HG02588 (cell line): ENCODE measurements around the gene CLEC10A.
"Not testable (repeated sequence)": the region's sequence is repeated elsewhere in the genome, so short reads cannot be mapped to it uniquely, and the experiment has no call there.

Experiments
- ATAC-seq: cut with Tn5 transposase; IDR thresholded peaks from one replicate; pipeline ENCODE4 v1.9.1; 2021; ENCODE audit warnings: mild to moderate bottlenecking, moderate library complexity; ENCODE audit not compliant: unreplicated experiment

Gene CLEC10A, protein sequence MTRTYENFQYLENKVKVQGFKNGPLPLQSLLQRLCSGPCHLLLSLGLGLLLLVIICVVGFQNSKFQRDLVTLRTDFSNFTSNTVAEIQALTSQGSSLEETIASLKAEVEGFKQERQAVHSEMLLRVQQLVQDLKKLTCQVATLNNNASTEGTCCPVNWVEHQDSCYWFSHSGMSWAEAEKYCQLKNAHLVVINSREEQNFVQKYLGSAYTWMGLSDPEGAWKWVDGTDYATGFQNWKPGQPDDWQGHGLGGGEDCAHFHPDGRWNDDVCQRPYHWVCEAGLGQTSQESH

DNA sequence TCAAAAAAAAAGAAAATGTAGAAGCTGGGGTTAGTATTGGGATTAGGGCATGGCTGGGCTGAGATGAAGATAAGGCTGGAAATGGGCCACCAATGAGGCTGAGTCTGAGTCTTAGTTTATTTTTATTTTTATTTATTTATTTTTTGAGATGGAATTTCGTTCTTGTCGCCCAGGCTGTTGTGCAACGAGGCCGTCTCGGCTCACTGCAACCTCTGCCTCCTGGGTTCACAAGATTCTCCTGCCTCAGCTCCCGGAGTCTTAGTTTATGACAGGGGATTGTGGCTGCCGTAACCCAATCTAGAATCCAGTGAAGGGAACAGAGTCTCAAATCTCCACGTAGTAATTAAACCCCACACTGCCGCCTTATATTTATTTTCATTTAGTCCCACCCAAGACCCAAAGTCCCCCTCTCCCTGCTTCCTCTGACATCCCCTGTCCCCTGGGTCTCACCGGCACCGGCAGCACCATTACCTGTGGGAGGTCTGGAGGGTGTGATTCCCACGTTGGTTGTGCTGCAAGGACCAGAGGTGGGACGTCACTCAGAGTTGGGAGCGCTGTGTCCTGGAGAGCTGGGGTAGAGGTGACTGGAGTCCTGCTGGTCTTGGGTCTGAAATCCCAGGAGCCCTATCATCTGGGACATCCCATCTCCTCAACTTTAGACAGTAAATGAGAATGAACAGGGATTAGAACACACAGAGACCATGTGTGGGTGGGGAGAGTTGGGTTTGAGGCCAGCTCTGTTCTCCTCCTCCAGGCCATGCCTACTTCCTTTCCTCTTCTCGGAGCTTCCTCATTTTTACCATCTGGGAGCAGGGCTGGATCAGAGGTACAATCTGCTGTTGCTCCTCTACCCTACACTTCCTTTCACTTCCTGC lies at the start of gene CLEC10A:
Gene CLEC10A (minus strand): TSS at position 671 of the 875 bp plus-strand sequence. CDS start 1,439 bp downstream, outside the sequence.
- no peak for ATAC-seq

DNA sequence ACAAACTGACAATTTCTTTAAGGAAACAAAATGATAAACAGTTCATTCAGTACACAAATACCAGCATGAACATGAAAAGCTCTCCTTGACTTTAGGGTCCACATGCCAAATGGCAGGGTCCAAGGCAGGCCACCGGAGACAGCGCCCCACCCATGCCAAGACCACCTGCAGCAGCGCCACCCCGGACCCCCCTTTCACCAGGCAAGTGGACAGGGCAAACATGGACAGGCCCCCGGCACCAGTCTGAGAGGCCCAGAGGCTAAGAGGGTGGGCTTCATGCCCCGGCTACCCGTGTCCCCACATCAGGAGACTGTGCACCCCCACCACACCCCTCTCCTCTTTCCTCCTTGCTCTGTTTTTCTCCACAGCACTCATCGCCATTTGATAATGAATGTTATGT lies 49.3 kb upstream of the CLEC10A start:
- no peak for ATAC-seq

DNA sequence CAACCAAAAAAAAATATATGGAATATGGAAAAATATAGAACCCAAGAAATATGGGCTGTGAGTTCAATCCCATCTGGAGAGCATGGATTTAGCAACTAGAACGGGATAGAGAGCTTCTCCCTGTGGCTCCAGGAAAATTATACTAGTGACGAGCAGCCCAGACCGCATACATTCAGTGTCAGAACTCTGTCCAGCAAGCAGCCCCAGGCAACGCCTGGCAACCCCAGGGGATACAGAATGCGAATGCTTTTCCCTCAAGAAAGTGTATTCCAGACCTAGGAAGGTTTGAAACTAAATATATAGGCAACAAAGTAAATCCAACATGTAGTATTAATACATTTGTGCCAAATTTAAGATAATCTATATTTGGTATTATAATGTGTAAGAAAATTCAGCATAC lies 48.1 kb upstream of the CLEC10A start:
- no peak for ATAC-seq

DNA sequence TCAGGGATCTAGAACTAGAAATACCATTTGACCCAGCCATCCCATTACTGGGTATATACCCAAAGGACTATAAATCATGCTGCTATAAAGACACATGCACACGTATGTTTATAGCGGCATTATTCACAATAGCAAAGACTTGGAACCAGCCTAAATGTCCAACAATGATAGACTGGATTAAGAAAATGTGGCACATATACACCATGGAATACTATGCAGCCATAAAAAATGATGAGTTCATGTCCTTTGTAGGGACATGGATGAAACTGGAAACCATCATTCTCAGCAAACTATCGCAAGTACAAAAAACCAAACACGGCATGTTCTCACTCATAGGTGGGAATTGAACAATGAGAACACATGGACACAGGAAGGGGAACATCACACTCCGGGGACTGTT lies 47.5 kb upstream of the CLEC10A start:
- not testable (repeated sequence) for ATAC-seq

DNA sequence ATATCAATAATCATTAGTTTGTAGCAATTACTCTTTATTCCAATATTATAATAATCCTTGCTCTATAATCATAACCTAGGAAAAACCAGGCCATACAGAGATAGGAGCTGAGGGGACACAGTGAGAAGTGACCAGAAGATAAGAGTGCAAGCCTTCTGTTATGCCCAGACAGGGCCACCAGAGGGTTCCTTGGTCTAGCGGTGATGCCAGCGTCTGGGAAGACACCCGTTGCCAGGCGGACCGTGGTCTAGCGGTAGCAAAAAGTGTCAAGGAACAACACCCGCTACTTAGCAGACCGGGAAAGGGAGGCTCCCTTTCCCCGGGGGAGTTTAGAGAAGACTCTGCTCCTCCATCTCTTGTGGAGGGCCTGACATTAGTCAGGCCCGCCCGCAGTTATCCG lies 46.3 kb upstream of the CLEC10A start:
- ATAC-seq: not testable (repeated sequence)

DNA sequence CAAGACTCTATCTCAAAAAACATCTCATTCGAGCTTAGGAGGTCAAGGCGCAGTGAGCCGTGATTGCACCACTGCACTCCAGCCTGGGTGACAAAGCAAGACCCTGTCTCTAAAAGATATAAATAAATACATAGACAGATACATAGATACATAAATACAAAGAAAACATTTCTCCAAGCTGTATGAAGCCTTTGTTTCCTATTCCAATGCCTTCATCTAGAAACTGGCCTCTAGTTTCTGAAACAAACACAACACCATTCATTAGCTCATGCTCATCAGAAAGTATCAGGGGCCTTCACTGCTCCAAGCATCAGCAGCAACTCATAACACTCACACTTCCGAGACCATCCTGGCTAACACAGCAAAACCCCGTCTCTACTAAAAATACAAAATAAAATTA lies 44.9 kb upstream of the CLEC10A start:
- ATAC-seq: no peak

DNA sequence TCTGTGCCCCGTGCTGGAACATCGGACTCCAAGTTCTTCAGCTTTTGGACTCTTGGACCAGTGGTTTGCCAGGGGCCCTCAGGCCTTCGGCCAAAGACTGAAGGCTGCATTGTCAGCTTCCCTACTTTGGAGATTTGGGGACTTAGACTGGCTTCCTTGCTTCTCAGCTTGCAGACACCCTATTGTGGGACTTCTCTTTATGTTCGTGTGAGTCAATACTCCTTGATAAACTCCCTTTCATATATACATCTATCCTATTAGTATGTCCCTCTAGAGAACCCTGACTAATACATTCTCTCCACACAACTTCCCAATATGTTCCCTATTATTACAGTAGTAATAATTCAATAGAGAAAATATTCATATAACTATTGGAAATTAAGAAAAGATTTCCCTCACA lies 43.8 kb upstream of the CLEC10A start:
- ATAC-seq: no peak

DNA sequence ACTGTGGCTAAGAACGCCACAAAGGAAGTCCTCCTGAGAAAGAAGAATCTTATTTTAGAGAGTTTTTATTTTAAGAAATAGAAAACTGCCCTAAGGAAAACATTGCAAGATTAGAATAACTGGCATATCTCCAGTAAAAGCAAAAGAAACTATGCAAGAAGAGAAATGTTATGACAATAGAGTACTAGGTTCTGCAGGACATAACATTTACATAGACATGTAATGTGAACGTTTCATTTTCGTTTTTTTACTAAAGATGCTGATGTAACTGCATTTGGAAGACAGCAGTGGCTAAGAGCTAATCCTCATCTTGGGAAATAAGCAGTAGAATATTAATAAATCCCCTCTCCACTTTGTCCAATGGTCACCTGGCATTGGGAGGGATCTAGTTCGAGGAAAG lies 42.3 kb upstream of the CLEC10A start:
- ATAC-seq: no peak

DNA sequence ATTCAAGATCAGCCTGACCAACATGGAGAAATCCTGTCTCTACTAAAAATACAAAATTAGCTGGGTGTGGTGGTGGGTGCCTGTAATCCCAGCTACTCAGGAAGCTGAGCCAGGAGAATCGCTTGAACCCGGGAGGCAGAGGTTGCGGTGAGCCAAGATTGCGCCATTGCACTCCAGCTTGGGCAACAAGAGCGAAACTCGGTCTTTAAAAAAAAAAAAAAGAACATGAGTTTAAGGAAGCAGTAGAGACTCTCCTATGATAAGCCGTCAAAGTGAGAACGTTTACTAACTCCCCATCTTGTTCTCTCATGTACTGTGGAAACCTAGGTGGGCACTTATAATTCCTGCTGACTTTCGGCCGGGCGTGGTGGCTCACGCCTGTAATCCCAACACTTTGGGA lies 40.6 kb upstream of the CLEC10A start:
- ATAC-seq: not testable (repeated sequence)

DNA sequence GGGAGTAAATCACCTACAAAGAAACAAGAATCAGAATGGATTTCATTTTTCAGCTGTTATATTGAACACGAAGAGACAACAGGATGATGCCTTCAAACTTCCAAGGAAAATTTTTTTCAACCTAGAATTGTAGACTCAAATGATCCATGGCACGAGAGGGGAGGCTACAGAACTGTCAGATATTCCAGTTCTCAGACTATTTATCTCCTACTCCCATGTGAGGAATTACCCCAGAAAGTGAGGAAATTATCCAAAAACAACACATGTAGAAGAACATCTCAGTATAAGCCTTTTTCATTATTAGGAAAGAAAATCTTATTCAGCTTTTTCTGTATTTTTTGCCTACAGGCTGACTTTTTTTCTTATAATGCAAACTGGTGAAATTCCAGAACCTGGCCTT lies 40.1 kb upstream of the CLEC10A start:
- no peak for ATAC-seq

DNA sequence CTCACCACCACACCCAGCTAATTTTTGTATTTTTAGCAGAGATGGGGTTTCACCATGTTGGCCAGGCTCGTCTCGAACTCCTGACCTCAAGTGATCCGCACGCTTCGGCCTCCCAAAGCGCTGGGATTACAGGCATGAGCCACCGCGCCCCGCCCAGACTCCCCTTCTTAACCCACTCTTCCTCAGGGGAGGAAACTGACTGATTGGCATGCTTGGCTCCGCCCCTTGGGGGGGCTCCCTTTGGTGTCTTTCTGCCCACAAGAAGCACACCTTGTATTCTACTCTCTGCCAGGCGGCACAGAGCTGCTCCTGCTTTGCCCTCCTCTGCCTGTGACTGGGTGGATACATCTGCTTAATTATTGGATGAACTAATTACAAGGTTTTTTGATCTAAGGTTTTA lies 39.3 kb upstream of the CLEC10A start:
- no peak for ATAC-seq

DNA sequence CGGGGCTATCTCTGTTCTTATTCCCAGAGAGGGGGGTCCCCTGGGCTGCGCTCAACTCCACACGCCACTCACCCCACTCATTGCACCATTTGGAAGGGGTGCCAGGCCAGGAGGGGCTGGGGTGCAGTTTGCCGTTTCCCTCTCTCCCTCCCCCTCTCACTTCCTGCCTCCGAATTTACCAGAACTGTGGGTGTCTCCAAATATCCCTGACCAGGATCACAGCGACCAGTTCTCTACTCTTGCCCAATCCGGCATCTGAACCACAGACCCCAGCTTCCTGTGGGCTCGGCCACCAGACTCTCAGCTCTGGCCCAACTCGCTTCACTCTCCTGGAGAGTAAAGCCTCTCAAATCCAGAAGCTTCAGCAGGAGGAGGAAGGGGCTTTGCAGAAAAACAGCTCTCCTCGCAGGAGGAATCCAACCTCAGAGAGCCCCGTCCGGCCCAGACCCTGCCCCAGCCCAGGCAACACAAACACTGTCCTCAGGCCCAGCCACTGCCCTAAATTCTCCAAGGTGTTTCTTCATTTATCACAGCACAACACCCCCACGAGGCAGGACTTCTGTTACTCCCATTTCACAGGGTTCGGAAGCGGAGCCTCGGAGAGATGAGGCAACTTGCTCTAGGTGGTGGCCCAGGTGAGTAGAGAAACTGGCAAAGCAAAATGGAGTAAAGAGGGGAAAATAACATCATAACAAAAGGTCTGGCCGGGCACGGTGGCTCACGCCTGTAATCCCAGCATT lies 35.0 kb upstream of the CLEC10A start:
- no peak for ATAC-seq

DNA sequence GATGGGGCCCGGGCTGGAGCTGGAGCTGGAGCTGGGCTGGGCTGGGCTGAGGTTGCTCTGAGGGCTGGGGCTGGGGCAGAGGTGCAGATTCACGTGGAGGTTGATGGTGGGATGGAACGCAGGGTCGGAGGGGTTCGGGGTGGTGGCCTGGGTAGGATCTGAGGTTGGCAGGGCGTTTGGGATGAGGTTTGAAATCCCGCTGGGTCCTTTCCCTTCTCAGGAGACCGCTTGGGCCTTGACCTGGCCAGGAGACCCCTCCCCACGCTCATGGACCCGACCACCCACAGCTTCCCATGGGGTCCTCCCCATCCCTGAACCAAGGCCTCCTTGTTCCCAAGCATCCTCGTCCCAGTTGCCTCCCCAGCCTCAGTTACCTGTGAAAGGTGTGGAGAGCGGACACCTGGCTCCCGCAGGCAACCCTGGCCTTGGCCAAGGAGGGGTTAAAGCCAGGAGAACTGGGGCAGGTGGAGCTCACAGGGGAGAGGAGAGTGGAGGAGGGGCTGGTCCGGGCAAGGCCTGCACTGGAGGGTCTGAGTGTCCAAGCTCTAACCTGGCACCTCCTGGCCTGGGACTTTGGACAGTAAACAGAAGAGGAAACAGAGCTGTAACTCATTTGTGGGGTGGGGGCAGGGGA lies 34.3 kb upstream of the CLEC10A start, which contains the start of gene ASGR2:
Gene ASGR2 (minus strand): TSS at position 582 of the 634 bp plus-strand sequence. CDS start 582 bp downstream, outside the sequence.
- ATAC-seq: no peak

DNA sequence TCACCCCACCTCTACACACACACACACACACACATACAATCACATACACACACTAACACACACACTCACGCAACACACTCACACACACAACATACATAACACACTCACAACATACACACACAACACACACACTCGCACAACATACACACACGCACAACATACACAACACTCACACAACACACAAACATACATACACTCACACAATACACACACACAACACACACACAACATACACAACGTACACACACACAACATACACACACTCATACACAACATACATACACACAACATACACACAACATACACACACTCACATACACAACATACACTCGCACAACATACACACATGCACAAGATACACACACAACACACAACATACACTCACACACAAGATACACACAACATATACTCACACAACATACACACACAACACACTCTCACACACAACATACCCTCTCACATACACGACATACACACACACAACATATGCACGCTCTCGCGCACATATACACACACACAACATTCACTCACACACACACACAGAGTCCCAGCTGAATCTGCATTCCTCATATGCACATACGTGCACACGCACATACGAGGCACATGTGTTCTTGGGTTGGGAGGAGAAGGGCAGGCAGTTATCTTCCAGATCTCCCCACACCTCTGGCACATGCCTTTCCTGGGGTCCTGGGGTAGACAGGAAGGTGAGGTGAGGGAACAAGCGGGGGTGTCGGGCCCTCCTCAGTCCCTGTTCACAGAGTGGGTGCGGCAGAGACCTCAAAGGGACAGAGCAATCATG lies 33.4 kb upstream of the CLEC10A start:
- no peak for ATAC-seq

DNA sequence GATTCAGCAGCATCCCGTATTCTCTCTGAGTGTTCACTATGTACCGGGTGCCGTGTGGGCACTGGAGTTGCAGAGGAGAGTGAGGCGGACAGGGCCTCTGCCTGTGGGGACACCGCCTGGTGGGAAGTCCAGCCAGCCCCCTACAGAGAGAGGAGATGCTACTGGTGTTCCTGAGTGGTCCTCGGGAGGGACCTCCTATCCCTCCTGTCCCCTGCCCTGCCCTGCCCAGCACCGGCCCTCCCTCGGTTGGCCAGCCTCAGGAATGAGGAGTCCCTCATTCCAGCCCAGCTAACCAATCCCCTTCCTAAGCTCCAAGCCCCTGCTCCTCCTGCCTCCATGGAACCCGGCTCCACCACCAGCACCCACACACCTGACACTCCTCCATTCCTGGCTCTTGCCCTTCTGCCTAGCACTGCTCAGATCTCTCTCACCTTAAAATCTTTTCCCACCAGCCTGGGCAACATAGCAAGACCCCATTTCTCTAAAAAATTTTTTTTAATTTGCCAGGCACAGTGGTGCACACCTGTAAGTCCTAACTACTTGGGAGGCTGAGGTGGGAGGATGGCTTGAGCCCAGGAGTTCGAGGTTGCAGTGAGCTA lies 32.6 kb upstream of the CLEC10A start:
- no peak for ATAC-seq

DNA sequence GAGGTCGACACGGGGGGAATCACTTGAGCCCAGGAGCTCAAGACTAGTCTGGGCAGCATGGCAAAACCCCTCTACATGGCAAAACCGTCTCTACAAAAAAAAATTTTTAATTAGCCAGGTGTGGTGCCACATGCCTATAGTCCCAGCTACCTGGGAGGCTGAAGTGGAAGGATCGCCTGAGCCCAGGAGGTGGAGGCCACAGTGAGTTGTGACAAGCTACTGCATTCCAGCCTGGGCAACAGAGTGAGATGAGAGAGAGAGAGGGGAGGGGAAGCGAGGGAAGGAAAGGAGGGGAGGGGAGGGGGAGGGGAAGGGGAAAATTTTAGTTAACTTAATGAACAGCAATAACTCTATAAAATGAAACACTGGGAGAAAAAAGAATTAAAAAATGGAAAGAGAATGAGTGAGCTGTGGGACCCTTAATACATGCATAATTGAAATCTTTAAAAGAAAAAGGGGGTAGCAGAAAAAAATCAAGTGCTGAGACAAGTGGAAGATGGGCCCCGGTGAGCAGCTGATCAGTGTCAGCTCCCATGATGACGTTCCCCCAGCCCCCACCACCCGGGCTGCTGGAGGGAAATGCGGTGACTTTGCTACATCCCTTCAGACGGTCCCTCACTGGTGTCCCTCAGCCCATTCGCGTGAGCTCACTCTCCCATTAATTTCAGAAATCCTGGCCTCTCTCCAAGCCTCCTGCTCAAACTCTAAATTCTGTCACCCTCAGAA lies 31.9 kb upstream of the CLEC10A start:
- ATAC-seq: no peak

DNA sequence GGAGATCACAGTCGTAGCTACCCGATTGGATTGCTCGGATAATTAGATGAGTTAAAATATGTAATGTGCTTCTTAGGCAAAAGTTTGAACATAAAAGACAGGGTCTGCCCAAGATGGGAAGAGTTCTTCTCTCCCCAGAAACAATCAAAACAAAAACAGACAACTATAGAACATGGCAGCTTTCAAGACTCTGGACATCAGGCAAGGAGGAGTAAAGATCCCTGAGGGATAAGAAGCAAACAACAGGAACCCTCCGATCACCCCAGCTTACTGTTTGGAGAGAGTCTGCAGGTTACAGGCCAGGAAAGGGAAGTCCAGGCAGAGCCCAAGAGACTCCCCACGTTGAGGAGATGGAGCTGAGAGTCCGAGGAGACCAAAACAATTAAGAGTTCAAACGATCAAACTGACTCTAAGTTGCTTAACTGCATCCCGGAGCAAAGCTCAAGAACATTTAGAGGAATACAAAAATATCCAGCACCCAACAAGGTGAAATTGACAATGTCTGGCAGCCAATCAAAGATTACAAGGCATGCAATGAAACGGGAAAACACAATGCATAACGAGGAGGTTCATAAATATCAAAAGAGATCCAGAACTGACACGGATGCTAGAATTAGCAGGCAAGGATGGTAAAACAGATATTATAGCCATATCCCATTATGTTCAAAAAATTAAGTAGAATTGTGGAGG lies 30.7 kb upstream of the CLEC10A start:
- no peak for ATAC-seq
